ENCODE measurements around the gene FARP2.
"Not testable (repeated sequence)": the region's sequence is repeated elsewhere in the genome, so short reads cannot be mapped to it uniquely, and the experiment has no call there.

The FARP2 gene

DNA sequence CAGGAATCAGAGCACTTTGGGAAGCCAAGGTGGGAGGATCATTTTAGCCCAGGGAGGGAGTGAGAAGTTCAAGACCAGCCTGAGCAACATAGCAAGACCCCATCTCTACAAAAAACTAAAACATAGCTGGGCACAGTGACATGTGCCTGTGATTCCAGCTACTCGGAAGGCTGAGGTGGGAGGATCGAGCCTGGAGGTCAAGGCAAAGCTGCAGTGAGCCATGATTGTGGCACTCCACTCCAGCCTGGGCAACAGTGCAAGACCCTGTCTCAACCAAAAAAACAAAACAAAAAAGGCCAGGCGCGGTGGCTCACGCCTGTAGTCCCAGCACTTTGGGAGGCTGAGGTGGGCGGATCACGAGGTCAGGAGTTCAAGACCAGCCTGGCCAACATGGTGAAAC, 94.0 kb downstream of the FARP2 start:
- not testable (repeated sequence) for H3K4me1 ChIP-seq (ENCODE audit: control insufficient read depth, insufficient read depth, low read length); H3K27me3 ChIP-seq (ENCODE audit: control insufficient read depth, insufficient read depth, low read length); H3K4me2 ChIP-seq (ENCODE audit: low read length); H3K9ac ChIP-seq (ENCODE audit: low read depth, low read length); H3K9me3 ChIP-seq (replicated peaks; ENCODE audit: low read length); H3K4me3 ChIP-seq (ENCODE audit: low read length)
- H3K36me3 ChIP-seq (ENCODE audit: insufficient read depth, low read length), result peaks cover 12% of the 10 kb centered on the region

DNA sequence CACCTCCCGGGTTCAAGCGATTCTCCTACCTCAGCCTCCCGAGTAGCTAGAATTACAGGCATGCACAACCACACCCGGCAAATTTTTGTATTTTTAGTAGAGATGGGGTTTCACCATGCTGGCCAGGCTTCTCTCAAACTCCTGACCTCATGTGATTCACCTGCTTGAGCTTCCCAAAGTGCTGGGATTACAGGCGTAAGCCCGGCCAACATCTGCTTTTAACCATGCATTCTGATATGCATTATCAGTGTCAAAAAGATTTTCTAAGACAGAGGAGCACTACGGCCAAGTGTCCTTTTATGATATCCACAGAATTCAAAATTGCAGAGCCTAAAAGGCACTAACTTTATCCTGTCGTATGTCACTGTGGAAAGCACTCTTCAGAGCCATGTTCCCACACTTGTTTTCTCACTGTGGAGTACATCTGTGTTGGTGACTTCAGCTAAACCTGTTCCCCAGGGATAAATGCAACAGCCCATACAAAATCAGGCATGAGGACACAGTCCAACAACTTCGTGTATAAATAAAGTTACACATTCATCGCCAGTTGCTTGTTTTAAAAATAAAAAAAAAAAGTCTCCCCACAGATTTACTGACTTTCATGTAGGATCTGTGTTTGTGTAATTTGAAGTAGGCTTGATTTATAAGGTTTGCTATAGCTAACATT, 95.9 kb downstream of the FARP2 start:
- no peaks in the 10 kb centered on the region for H3K27me3 ChIP-seq (ENCODE audit: control insufficient read depth, insufficient read depth, low read length)
- no peak overlapping the region for H3K4me3 ChIP-seq (ENCODE audit: low read length)
- peaks cover 4% of the 10 kb centered on the region for H3K36me3 ChIP-seq (ENCODE audit: insufficient read depth, low read length)

DNA sequence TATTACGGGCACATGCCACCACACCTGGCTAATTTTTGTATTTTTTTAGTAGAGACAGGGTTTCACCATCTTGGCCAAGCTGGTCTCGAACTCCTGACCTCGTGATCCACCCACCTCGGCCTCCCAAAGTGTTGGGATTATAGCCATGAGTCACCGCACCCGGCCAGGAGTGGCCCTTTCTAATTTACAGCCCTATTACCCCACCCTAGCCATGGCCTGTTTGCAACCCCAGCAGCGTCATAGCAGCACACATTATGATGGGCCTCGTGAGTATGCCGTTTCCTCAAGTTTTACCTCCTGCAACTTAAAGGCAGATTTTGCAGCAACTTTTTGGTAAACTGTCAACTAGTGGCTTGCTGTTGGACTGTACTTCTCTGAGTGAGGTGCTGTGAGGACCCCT, 97.8 kb downstream of the FARP2 start:
- H3K27me3 ChIP-seq (ENCODE audit: control insufficient read depth, insufficient read depth, low read length); H3K4me3 ChIP-seq (ENCODE audit: low read length); H3K9me3 ChIP-seq (replicated peaks; ENCODE audit: low read length); H3K36me3 ChIP-seq (ENCODE audit: insufficient read depth, low read length); H3K4me2 ChIP-seq (ENCODE audit: low read length); H3K9ac ChIP-seq (ENCODE audit: low read depth, low read length); H3K4me1 ChIP-seq (ENCODE audit: control insufficient read depth, insufficient read depth, low read length): not testable (repeated sequence)

More for the DNA sequence above, 95.9 kb downstream of the FARP2 start:
- H3K4me1 ChIP-seq (ENCODE audit: control insufficient read depth, insufficient read depth, low read length), result no peaks in the 10 kb centered on the region
- no peak overlapping the region for H3K4me2 ChIP-seq (ENCODE audit: low read length)
- H3K9me3 ChIP-seq (replicated peaks; ENCODE audit: low read length), result no peaks in the 10 kb centered on the region
- no peak overlapping the region for H3K9ac ChIP-seq (ENCODE audit: low read depth, low read length)

DNA sequence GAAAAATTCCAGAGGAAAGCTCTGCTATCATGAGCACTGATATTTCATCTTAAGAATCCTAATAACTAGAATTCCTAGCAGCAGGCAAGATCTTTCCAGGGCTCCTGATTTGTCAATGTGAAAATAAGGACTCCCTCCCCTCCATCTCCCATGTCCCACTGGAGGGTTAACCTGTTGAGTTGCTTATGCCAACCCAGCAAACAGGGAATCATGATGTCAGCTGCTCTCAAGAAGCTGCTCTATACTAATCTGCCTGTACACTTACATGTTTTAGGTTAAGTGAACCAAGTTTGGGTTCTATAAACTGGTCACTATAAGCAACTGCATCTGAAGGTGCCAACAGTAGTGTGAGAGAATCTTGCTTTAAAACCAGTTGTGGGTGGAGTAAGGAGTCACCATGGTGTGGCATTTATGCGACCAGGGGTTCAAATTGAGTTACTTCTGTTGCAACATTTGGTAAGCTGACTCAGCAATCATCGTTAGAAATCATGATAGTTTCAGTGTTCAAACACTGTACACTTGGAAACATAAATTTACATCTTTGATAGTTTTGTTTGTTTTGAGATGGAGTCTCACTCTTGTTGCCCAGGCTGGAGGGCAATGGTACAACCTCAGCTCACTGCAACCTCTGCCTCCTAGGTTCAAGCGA, 98.9 kb downstream of the FARP2 start:
- Histone ChIP-seq H3K4me2 (ENCODE audit: low read length) (no peak overlapping the region), H3K9me3 (replicated peaks; ENCODE audit: low read length) (no peaks in the 10 kb centered on the region), H3K4me1 (ENCODE audit: control insufficient read depth, insufficient read depth, low read length) (no peaks in the 10 kb centered on the region), H3K9ac (ENCODE audit: low read depth, low read length) (no peak overlapping the region), H3K27me3 (ENCODE audit: control insufficient read depth, insufficient read depth, low read length) (no peaks in the 10 kb centered on the region), H3K4me3 (ENCODE audit: low read length) (no peak overlapping the region), H3K36me3 (ENCODE audit: insufficient read depth, low read length) (no peaks in the 10 kb centered on the region)

DNA sequence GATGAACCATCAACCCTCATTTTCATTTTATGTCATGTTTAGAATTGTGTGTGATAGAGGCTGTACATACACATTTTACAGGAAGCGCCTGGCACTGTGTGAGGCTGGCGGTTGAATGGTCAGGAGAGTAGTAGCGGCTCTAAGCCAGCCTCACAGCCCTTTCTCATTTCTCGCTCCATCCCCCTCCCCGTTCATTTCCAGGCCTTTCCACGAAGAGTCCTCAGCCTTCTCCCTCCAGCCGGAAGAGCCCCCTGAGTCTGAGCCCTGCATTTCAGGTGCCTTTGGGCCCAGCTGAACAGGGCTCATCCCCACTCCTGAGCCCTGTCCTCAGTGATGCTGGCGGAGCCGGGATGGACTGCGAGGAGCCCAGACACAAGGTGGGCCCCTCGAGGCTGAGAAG, 100.5 kb downstream of the FARP2 start:
- no peaks in the 10 kb centered on the region for H3K36me3 ChIP-seq (ENCODE audit: insufficient read depth, low read length)
- no peak overlapping the region for H3K9ac ChIP-seq (ENCODE audit: low read depth, low read length)
- no peaks in the 10 kb centered on the region for H3K9me3 ChIP-seq (replicated peaks; ENCODE audit: low read length)
- H3K4me1 ChIP-seq (ENCODE audit: control insufficient read depth, insufficient read depth, low read length), result no peaks in the 10 kb centered on the region
- no peak overlapping the region for H3K4me3 ChIP-seq (ENCODE audit: low read length)
- H3K27me3 ChIP-seq (ENCODE audit: control insufficient read depth, insufficient read depth, low read length), result no peaks in the 10 kb centered on the region
- no peak overlapping the region for H3K4me2 ChIP-seq (ENCODE audit: low read length)

DNA sequence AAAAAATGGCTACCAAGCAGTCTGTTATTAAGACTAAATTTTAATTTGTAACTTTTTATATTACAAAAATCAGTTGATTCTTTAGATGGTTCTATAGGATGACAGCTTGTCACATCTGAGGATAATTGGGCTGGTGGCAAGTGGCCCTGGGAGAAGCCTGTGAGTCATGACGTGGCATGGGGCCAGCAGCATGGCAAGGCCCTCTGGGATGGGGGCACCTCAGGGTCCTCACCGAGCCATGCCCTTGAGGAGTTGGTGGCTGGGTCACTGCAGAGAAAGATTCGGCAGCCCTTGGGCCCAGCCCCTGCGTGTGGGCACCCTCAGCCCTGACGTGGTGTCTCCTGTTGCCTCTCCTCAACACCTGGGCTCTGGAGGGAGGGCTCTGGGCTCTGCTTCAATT, 102.6 kb downstream of the FARP2 start:
- H3K9me3 ChIP-seq (replicated peaks; ENCODE audit: low read length), result no peaks in the 10 kb centered on the region
- no peaks in the 10 kb centered on the region for H3K27me3 ChIP-seq (ENCODE audit: control insufficient read depth, insufficient read depth, low read length)
- no peak overlapping the region for H3K9ac ChIP-seq (ENCODE audit: low read depth, low read length)
- no peak overlapping the region for H3K4me2 ChIP-seq (ENCODE audit: low read length)
- H3K4me1 ChIP-seq (ENCODE audit: control insufficient read depth, insufficient read depth, low read length), result no peaks in the 10 kb centered on the region
- H3K4me3 ChIP-seq (ENCODE audit: low read length), result no peak overlapping the region
- H3K36me3 ChIP-seq (ENCODE audit: insufficient read depth, low read length), result no peaks in the 10 kb centered on the region

DNA sequence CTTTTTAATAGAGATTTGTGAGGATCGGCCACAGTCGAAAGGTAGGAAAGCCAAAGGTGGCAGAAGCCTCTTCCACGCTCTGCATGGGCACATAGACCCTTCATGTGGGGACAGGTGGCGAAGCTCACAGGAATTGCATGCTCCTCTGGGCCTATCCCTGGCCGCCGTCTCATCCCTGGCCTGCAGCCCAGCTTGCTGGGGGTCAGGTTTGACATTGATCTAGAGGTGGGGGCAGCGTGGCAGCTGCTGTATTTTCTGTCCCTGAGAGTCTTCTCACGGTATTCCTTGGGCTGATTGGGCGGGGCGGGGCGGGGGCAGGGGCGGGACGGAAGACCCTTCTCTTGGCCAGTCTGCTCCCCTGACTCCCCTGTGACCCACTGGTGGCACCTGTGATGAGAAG, 103.4 kb downstream of the FARP2 start:
- H3K4me1 ChIP-seq (ENCODE audit: control insufficient read depth, insufficient read depth, low read length), result no peaks in the 10 kb centered on the region
- H3K27me3 ChIP-seq (ENCODE audit: control insufficient read depth, insufficient read depth, low read length), result no peaks in the 10 kb centered on the region
- no peaks in the 10 kb centered on the region for H3K9me3 ChIP-seq (replicated peaks; ENCODE audit: low read length)
- H3K4me3 ChIP-seq (ENCODE audit: low read length), result no peak overlapping the region
- no peak overlapping the region for H3K9ac ChIP-seq (ENCODE audit: low read depth, low read length)
- H3K4me2 ChIP-seq (ENCODE audit: low read length), result no peak overlapping the region
- no peaks in the 10 kb centered on the region for H3K36me3 ChIP-seq (ENCODE audit: insufficient read depth, low read length)

DNA sequence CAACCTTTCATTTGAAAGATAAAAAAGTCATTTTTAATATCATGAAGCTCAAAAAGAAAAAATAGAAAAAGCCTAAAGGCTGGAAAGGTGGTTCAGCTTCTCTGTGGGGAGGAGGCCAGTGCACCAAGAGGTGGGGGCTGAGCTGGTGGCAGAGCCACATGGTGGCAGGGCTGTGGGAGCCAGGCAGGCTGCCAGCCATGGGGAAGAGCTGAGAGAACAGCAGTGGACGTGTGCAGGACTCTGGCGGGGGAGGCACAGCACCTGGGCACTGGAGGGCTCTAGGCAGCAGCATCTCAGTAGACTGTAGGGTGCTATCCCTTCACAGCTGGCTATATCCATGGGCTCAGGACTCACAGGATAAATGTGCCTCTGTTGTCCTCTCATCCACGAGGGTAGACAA, 104.5 kb downstream of the FARP2 start:
- no peaks in the 10 kb centered on the region for H3K4me1 ChIP-seq (ENCODE audit: control insufficient read depth, insufficient read depth, low read length)
- no peaks in the 10 kb centered on the region for H3K36me3 ChIP-seq (ENCODE audit: insufficient read depth, low read length)
- H3K4me2 ChIP-seq (ENCODE audit: low read length), result no peak overlapping the region
- H3K27me3 ChIP-seq (ENCODE audit: control insufficient read depth, insufficient read depth, low read length), result no peaks in the 10 kb centered on the region
- no peak overlapping the region for H3K9ac ChIP-seq (ENCODE audit: low read depth, low read length)
- H3K9me3 ChIP-seq (replicated peaks; ENCODE audit: low read length), result no peaks in the 10 kb centered on the region
- H3K4me3 ChIP-seq (ENCODE audit: low read length), result no peak overlapping the region

DNA sequence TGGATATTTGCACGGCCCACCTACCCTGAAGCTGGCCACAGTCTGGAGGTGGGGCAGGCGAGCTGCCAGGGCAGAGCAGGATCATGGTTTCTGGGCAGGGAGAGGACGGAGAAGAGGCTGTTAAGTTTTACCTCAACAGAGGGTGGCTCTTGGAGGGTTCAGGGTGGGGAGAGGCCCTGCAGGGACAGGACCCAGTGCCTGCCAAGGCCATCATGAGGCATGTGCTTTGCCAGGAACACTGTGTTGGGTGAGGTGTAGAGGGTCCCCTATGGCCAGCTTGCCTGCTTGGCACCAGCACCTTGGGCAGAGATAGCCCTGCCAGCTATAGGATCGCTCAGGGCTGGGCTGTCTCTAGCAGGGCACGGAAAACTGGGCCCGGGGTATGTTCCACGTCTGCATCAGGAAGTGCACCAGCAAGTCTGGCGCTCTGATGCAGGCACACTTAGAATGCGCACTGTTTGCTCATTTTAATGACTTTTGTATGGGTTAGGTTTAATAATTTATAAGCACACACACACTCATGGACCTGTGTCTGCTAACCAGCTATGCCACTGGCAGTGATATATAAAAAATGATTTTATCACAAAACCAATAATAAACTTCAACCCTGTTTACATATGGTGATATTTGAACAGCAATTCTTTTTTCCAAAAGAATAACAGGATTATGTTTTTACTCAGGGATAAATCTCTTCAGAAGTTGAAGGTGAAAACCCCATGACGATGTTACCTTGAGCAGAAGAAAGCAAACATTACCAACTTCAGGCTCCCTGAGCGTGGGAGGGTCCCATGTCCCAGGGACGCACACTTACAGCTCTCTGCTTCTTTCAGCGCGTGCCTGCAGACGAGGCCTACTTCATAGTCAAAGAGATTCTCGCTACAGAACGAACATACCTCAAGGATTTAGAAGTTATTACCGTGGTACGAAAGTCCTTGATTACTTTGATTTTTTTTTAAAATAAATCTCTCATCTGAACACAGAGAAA, 105.9 kb downstream of the FARP2 start:
- H3K4me3 ChIP-seq (ENCODE audit: low read length), result no peak overlapping the region
- H3K9ac ChIP-seq (ENCODE audit: low read depth, low read length), result no peak overlapping the region
- H3K27me3 ChIP-seq (ENCODE audit: control insufficient read depth, insufficient read depth, low read length), result no peaks in the 10 kb centered on the region
- no peaks in the 10 kb centered on the region for H3K9me3 ChIP-seq (replicated peaks; ENCODE audit: low read length)
- H3K36me3 ChIP-seq (ENCODE audit: insufficient read depth, low read length), result no peaks in the 10 kb centered on the region
- no peaks in the 10 kb centered on the region for H3K4me1 ChIP-seq (ENCODE audit: control insufficient read depth, insufficient read depth, low read length)
- no peak overlapping the region for H3K4me2 ChIP-seq (ENCODE audit: low read length)

DNA sequence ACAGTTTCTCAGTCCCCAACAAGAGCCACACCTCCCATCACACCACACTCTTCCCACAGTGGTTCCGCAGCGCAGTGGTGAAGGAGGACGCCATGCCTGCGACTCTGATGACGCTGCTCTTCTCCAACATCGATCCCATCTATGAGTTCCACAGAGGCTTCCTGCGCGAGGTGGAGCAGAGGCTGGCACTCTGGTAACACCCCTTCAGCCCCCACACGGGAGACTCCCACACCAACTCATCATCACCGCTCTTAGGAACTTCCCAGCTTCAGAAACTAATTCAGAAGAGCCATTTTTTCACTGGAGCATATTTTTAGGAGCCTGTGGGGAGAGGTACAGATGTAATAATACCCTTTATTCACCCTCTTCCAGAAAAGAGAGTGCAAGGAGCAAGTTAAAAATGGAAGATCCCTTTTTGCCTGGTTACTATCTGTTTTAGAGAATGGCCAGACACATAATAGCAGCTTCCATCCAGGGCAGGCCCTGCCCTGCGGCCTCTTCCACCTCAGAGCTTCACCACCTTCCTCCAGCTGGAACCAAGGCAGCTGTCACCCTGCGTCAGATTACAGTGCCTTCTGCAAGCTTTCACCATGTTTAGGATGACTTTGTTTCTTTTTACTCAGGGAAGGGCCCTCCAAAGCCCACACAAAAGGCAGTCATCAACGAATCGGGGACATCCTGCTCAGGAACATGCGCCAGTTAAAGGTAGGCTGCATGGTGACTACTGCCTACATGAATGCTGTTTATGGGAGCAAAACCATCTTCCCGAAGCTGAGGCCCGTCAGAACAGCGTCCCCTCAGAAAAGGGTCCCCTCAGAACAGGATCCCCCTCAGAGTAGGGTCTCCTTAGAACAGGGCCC, 107.4 kb downstream of the FARP2 start:
- no peaks in the 10 kb centered on the region for H3K36me3 ChIP-seq (ENCODE audit: insufficient read depth, low read length)
- H3K4me1 ChIP-seq (ENCODE audit: control insufficient read depth, insufficient read depth, low read length), result no peaks in the 10 kb centered on the region
- no peak overlapping the region for H3K9ac ChIP-seq (ENCODE audit: low read depth, low read length)
- no peak overlapping the region for H3K4me3 ChIP-seq (ENCODE audit: low read length)
- H3K27me3 ChIP-seq (ENCODE audit: control insufficient read depth, insufficient read depth, low read length), result no peaks in the 10 kb centered on the region
- no peak overlapping the region for H3K4me2 ChIP-seq (ENCODE audit: low read length)
- no peaks in the 10 kb centered on the region for H3K9me3 ChIP-seq (replicated peaks; ENCODE audit: low read length)

DNA sequence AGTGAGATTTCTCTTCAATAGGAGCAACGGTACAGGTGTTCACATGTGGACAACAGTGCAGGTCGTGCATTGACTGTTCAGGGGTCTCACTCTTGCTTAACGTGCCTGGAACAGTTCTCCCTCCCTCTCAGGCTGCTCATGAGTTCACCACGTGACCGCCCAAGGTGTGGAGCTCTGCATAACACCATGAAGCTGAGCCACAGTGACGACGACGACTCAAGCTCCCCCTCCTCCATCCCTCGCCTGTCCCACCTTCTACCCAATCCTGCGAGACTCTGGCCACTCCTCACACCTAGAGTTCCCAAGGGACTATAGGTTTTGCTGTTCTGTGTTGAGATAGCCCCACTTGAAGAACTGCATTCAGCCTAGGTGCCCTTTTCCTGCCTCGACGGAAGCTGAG, 109.5 kb downstream of the FARP2 start:
- no peaks in the 10 kb centered on the region for H3K27me3 ChIP-seq (ENCODE audit: control insufficient read depth, insufficient read depth, low read length)
- no peak overlapping the region for H3K9ac ChIP-seq (ENCODE audit: low read depth, low read length)
- H3K36me3 ChIP-seq (ENCODE audit: insufficient read depth, low read length), result no peaks in the 10 kb centered on the region

More for the DNA sequence above, 109.5 kb downstream of the FARP2 start:
- H3K4me2 ChIP-seq (ENCODE audit: low read length), result no peak overlapping the region
- no peaks in the 10 kb centered on the region for H3K9me3 ChIP-seq (replicated peaks; ENCODE audit: low read length)
- H3K4me1 ChIP-seq (ENCODE audit: control insufficient read depth, insufficient read depth, low read length), result no peaks in the 10 kb centered on the region
- no peak overlapping the region for H3K4me3 ChIP-seq (ENCODE audit: low read length)

All from skeletal muscle satellite cell (primary cell).